Measurements from ENCODE around the gene FBXO28. TPM values are rescaled to one million over a fixed set of nuclear protein-coding genes. Genes with fewer than 3 reads are reported as not detected.
A peak's percentile ranks its signal among the peaks of the same experiment; 100 is the strongest.
"Not testable (repeated sequence)": the region's sequence is repeated elsewhere in the genome, so short reads cannot be mapped to it uniquely, and the experiment has no call there.

FBXO28 gene
- total RNA-seq, 1 donor from 2014 or later: 28.1 TPM

GRCh38 chr1:224183591-224184312 lies 69.8 kb downstream of the FBXO28 start:
- DNase-seq (ENCODE audit: low read depth): peak; percentile 67

GRCh38 chr1:224185208-224185607 lies 71.3 kb downstream of the FBXO28 start:
- no peak for DNase-seq (ENCODE audit: low read depth)

- no peak for DNase-seq (ENCODE audit: low read depth)
These were observed 74.4 kb downstream of the FBXO28 start for GRCh38 chr1:224188286-224188685.

- DNase-seq (ENCODE audit: low read depth): no peak
These were observed 75.7 kb downstream of the FBXO28 start for GRCh38 chr1:224189561-224189960.

GRCh38 chr1:224192082-224192788 lies 78.3 kb downstream of the FBXO28 start:
- no peak for DNase-seq (ENCODE audit: low read depth)

- DNase-seq (ENCODE audit: low read depth): no peak
These were observed 79.5 kb downstream of the FBXO28 start for GRCh38 chr1:224193319-224193966.

GRCh38 chr1:224196813-224197600 lies 83.1 kb downstream of the FBXO28 start:
- no peak for DNase-seq (ENCODE audit: low read depth)

- no peak for DNase-seq (ENCODE audit: low read depth)
These were observed 84.7 kb downstream of the FBXO28 start for GRCh38 chr1:224198572-224198971.

- DNase-seq (ENCODE audit: low read depth): no peak
These were observed 85.8 kb downstream of the FBXO28 start for GRCh38 chr1:224199679-224200078.

- DNase-seq (ENCODE audit: low read depth): no peak
These were observed 87.5 kb downstream of the FBXO28 start for GRCh38 chr1:224201383-224201782.

GRCh38 chr1:224201853-224202252 lies 87.9 kb downstream of the FBXO28 start:
- DNase-seq (ENCODE audit: low read depth): no peak

- DNase-seq (ENCODE audit: low read depth): peak; percentile 92
These were observed 89.5 kb downstream of the FBXO28 start for GRCh38 chr1:224203243-224204016.

GRCh38 chr1:224205438-224205840 lies 91.5 kb downstream of the FBXO28 start:
- DNase-seq (ENCODE audit: low read depth): peak; percentile 16

- not testable (repeated sequence) for DNase-seq (ENCODE audit: low read depth)
These were observed 92.1 kb downstream of the FBXO28 start for GRCh38 chr1:224205931-224206538.

GRCh38 chr1:224211206-224211962 lies 97.5 kb downstream of the FBXO28 start:
- DNase-seq (ENCODE audit: low read depth): no peak

All from myocyte (in vitro differentiated cells).